Thyroid gland (tissue), 4 donors: Measurements from ENCODE around the gene MMRN1.

Experiments used
- CTCF ChIP-seq, 6 experiments: fragments of 200-600 bp in 3 of 6; fragments of 450-650 bp in 3 of 6; sonication (generic) in 3 of 6; IDR thresholded peaks; one replicate each; pipeline ENCODE4 v1.5.1; 2016 to 2019; ENCODE audit warnings: antibody characterized with exemption in 6 of 6, mild to moderate bottlenecking in 2 of 6, inconsistent platforms in 1 of 6, moderate library complexity in 1 of 6
- POLR2A ChIP-seq, 2 donors: fragments of 450-650 bp; IDR thresholded peaks; one replicate each; pipeline ENCODE4 v1.6.1; 2017; ENCODE audit warnings: antibody characterized with exemption in 2 of 2, mild to moderate bottlenecking in 2 of 2, moderate library complexity in 1 of 2

- TF ChIP-seq POLR2A (IDR thresholded peaks at IDR 0.05), result no peak
- no peak for TF ChIP-seq CTCF (IDR thresholded peaks at IDR 0.05)
Measured at GRCh38 chr4:90002441-90003062, 107.9 kb downstream of the MMRN1 start.
